RPMI7951 (cell line): Measurements from ENCODE around the gene STK24. TPM values are rescaled to one million over a fixed set of nuclear protein-coding genes. Genes with fewer than 3 reads are reported as not detected.
A peak's percentile ranks its signal among the peaks of the same experiment; 100 is the strongest.
"Not testable (repeated sequence)": the region's sequence is repeated elsewhere in the genome, so short reads cannot be mapped to it uniquely, and the experiment has no call there.

Experiments used
- DNase-seq: peaks from one replicate; pipeline ENCODE4 v3.0.0-alpha.2; 2012; ENCODE audit warnings: low read depth
- total RNA-seq: library from RNA; depleted of rRNA; stranded (reverse); fragments of >200 nt; shearing (Covaris generic); gene quantifications from 2 replicates; pipeline ENCODE4 v1.2.3, GENCODE V29; 2014

The STK24 gene
- total RNA-seq, 1 experiment from 2014 or later: 92.5 TPM

- DNase-seq: no peak
Measured at GRCh38 chr13:98582947-98583346, 6.0 kb upstream of the STK24 start.

- peak; percentile 56 for DNase-seq
Measured at GRCh38 chr13:98581971-98582702, 5.2 kb upstream of the STK24 start.

GRCh38 chr13:98581381-98581780 lies 4.5 kb upstream of the STK24 start:
- DNase-seq: no peak

GRCh38 chr13:98580420-98580819 lies 3.5 kb upstream of the STK24 start:
- no peak for DNase-seq

GRCh38 chr13:98577836-98578285 lies 954 bp upstream of the STK24 start:
- DNase-seq: no peak

- peak; percentile 24 for DNase-seq
Measured at GRCh38 chr13:98576200-98576945, 534 bp downstream of the STK24 start.

- DNase-seq: no peak
Measured at GRCh38 chr13:98575904-98576199, 1.1 kb downstream of the STK24 start.

- peak; percentile 16 for DNase-seq
Measured at GRCh38 chr13:98575009-98575903, 1.7 kb downstream of the STK24 start.

GRCh38 chr13:98571955-98572662 lies 4.8 kb downstream of the STK24 start:
- peak; percentile 88 for DNase-seq

GRCh38 chr13:98570929-98571372 lies 6.0 kb downstream of the STK24 start:
- DNase-seq: no peak

GRCh38 chr13:98569494-98570367 lies 7.2 kb downstream of the STK24 start:
- DNase-seq: not testable (repeated sequence)

GRCh38 chr13:98568918-98569317 lies 8.0 kb downstream of the STK24 start:
- no peak for DNase-seq

GRCh38 chr13:98567140-98567539 lies 9.8 kb downstream of the STK24 start:
- DNase-seq: no peak

GRCh38 chr13:98565726-98566565 lies 11.0 kb downstream of the STK24 start:
- no peak for DNase-seq

GRCh38 chr13:98564204-98564603 lies 12.7 kb downstream of the STK24 start:
- DNase-seq: no peak

- no peak for DNase-seq
Measured at GRCh38 chr13:98563071-98563470, 13.8 kb downstream of the STK24 start.

- no peak for DNase-seq
Measured at GRCh38 chr13:98559169-98559568, 17.7 kb downstream of the STK24 start.

- peak; percentile 55 for DNase-seq
Measured at GRCh38 chr13:98557937-98558792, 18.7 kb downstream of the STK24 start.
